Nephron (organoid): Measurements from ENCODE around the gene DMC1.
"Not testable (repeated sequence)": the region's sequence is repeated elsewhere in the genome, so short reads cannot be mapped to it uniquely, and the experiment has no call there.

Experiments used
- H3K27ac Mint-ChIP-seq, 3 experiments: 2 replicates each; pipeline ENCODE4 v1.8.0; 2020; ENCODE audit warnings: mixed read lengths in 3 of 3, mild to moderate bottlenecking in 2 of 3, moderate library complexity in 1 of 3
- H3K27me3 Mint-ChIP-seq: 2 replicates; pipeline ENCODE4 v1.8.0; 2021; ENCODE audit warnings: low read depth, mild to moderate bottlenecking, moderate library complexity, mixed read lengths
- H3K36me3 Mint-ChIP-seq: 2 replicates; pipeline ENCODE4 v1.8.0; 2020; ENCODE audit warnings: low read depth, mixed read lengths
- H3K4me1 Mint-ChIP-seq: 2 replicates; pipeline ENCODE4 v1.8.0; 2020; ENCODE audit warnings: mixed read lengths
- H3K4me3 Mint-ChIP-seq, 3 experiments: 2 replicates each; pipeline ENCODE4 v1.8.0; 2020; ENCODE audit warnings: mild to moderate bottlenecking in 3 of 3, mixed read lengths in 3 of 3, moderate library complexity in 2 of 3
- H3K9me3 Mint-ChIP-seq: 2 replicates; pipeline ENCODE4 v1.8.0; 2020; ENCODE audit warnings: mixed read lengths
- TF ChIP-seq, protein P1 (sequence below), 3 experiments: fragments of 200-600 bp; sonication (generic); IDR thresholded peaks; one replicate each; pipeline ENCODE4 v1.5.0; 2021; ENCODE audit warnings: antibody characterized with exemption in 3 of 3; ENCODE audit not compliant: unreplicated experiment in 3 of 3

The DMC1 gene

GRCh38 chr22:38477585-38477984, 92.4 kb downstream of the DMC1 start:
- no peaks in the 10 kb centered on the region for H3K27me3 Mint-ChIP-seq
- no peaks in the 10 kb centered on the region for H3K9me3 Mint-ChIP-seq
- no peak overlapping the region for H3K4me3 Mint-ChIP-seq
- no peaks in the 10 kb centered on the region for H3K4me1 Mint-ChIP-seq
- peak overlapping the region; percentile 3 to 83 (median 40) for H3K27ac Mint-ChIP-seq
- H3K36me3 Mint-ChIP-seq: peaks cover 30% of the 10 kb centered on the region
- TF ChIP-seq, protein P1, sequence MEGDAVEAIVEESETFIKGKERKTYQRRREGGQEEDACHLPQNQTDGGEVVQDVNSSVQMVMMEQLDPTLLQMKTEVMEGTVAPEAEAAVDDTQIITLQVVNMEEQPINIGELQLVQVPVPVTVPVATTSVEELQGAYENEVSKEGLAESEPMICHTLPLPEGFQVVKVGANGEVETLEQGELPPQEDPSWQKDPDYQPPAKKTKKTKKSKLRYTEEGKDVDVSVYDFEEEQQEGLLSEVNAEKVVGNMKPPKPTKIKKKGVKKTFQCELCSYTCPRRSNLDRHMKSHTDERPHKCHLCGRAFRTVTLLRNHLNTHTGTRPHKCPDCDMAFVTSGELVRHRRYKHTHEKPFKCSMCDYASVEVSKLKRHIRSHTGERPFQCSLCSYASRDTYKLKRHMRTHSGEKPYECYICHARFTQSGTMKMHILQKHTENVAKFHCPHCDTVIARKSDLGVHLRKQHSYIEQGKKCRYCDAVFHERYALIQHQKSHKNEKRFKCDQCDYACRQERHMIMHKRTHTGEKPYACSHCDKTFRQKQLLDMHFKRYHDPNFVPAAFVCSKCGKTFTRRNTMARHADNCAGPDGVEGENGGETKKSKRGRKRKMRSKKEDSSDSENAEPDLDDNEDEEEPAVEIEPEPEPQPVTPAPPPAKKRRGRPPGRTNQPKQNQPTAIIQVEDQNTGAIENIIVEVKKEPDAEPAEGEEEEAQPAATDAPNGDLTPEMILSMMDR (IDR thresholded peaks at IDR 0.05; ENCODE audit: unreplicated experiment in 3 of 3): no peak

DNA sequence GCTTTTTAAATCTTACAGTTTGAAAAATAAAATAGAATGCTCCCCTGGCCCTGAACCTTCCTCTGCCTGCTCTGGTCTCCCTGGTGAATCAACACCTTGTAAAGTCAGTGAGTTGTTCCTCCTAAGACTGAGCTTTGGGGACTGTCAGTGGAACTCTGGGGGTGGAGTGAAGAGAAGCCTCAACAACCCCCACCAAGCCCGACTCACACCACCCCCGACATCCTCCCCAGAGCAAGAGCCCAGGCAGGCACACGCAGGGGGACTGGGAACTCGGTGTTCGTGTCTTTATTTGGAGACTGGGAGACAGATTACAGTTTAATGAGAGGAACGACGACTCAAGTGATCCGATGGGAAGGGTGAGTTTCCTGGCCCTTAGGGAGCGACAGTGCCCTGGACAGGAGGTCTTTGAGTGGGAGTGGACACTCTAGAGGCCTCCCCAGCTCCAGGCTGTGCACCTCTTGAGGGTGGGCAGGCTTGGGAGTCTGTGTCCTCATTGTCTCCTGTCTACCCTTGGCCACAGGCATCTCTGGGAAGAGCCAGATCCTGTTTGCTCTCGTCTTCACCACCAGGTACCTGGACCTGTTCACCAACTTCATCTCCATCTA, 95.9 kb downstream of the DMC1 start:
- TF ChIP-seq, protein P1 (IDR thresholded peaks at IDR 0.05; ENCODE audit: unreplicated experiment in 3 of 3): no peak
- Mint-ChIP-seq H3K27me3 (no peaks in the 10 kb centered on the region), H3K27ac (no peak overlapping the region), H3K4me1 (no peaks in the 10 kb centered on the region), H3K36me3 (peaks cover 7% of the 10 kb centered on the region), H3K4me3 (no peak overlapping the region), H3K9me3 (no peaks in the 10 kb centered on the region)

GRCh38 chr22:38471237-38471636, 98.7 kb downstream of the DMC1 start:
- no peak overlapping the region for H3K4me3 Mint-ChIP-seq
- H3K36me3 Mint-ChIP-seq: no peaks in the 10 kb centered on the region
- no peaks in the 10 kb centered on the region for H3K4me1 Mint-ChIP-seq
- H3K27ac Mint-ChIP-seq: no peak overlapping the region
- TF ChIP-seq, protein P1 (IDR thresholded peaks at IDR 0.05; ENCODE audit: unreplicated experiment in 3 of 3): no peak
- peaks cover 8% of the 10 kb centered on the region for H3K27me3 Mint-ChIP-seq
- H3K9me3 Mint-ChIP-seq: no peaks in the 10 kb centered on the region

DNA sequence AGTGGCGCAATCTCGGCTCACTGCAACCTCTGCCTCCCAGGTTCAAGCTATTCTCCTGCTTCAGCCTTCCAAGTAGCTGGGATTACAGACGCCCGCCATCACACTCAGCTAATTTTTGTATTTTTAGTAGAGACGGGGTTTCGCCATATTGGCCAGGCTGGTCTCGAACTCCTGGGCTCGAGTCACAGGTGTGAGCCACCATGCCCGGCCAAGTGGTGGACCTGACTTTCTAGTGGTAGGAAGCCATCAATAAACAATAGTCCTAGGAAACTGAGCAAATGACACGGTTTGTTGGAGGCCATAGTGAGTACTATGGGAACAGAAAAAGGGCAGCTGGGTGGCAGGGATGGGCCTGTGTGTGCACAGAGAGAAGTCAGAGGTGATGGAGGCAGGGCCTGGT, 99.8 kb downstream of the DMC1 start:
- not testable (repeated sequence) for H3K36me3 Mint-ChIP-seq, H3K27ac Mint-ChIP-seq

GRCh38 chr22:38469306-38469781, 100.6 kb downstream of the DMC1 start:
- TF ChIP-seq, protein P1 (IDR thresholded peaks at IDR 0.05; ENCODE audit: unreplicated experiment in 3 of 3): no peak
- no peaks in the 10 kb centered on the region for H3K9me3 Mint-ChIP-seq
- H3K27me3 Mint-ChIP-seq: peaks cover 15% of the 10 kb centered on the region
- H3K36me3 Mint-ChIP-seq: no peaks in the 10 kb centered on the region
- no peaks in the 10 kb centered on the region for H3K4me1 Mint-ChIP-seq
- H3K4me3 Mint-ChIP-seq: peak overlapping the region; percentile 15 to 85 (median 38)
- no peak overlapping the region for H3K27ac Mint-ChIP-seq

More for the DNA sequence above, 99.8 kb downstream of the DMC1 start:
- H3K4me1 Mint-ChIP-seq, H3K9me3 Mint-ChIP-seq: not testable (repeated sequence)
- Mint-ChIP-seq H3K27me3 (peaks cover 11% of the 10 kb centered on the region), H3K4me3 (peak overlapping the region; percentile 27 to 68 (median 57))
